Activated CD4-positive, alpha-beta T cell treated with anti-CD3 and anti-CD28 coated beads for 36 hours (primary cell): Measurements from ENCODE around the gene KIT. TPM values are rescaled to one million over a fixed set of nuclear protein-coding genes. Genes with fewer than 3 reads are reported as not detected.
"Not testable (repeated sequence)": the region's sequence is repeated elsewhere in the genome, so short reads cannot be mapped to it uniquely, and the experiment has no call there.

Experiments
- ATAC-seq: fragments of 200-7000 bp; cut with Tn5 transposase; one replicate; pipeline ENCODE4 v1.10.0; 2021; ENCODE audit warnings: mild to moderate bottlenecking, moderate library complexity
- CTCF ChIA-PET: fragments of 350-600 bp; sonication (Branson Sonifier 250); formaldehyde crosslinking; loops from one replicate; lab custom pipeline; 2021; ENCODE audit warnings: antibody characterized with exemption; lab: Charles Lee
- POLR2A ChIA-PET: fragments of 350-600 bp; sonication (Branson Sonifier 250); formaldehyde crosslinking; loops from one replicate; lab custom pipeline; 2021; ENCODE audit warnings: antibody characterized with exemption, inconsistent platforms; lab: Charles Lee
- DNase-seq: peaks from one replicate; pipeline ENCODE4 v3.0.0-alpha.2; 2020
- H3K27ac Mint-ChIP-seq: one replicate; pipeline ENCODE4 v1.8.0; 2021; ENCODE audit warnings: mixed read lengths
- H3K27me3 Mint-ChIP-seq: one replicate; pipeline ENCODE4 v1.8.0; 2021; ENCODE audit warnings: mixed read lengths
- H3K36me3 Mint-ChIP-seq: one replicate; pipeline ENCODE4 v1.8.0; 2021; ENCODE audit warnings: low read depth, mixed read lengths
- H3K4me1 Mint-ChIP-seq: one replicate; pipeline ENCODE4 v1.8.0; 2021; ENCODE audit warnings: mixed read lengths
- H3K4me3 Mint-ChIP-seq: one replicate; pipeline ENCODE4 v1.8.0; 2021; ENCODE audit warnings: mild to moderate bottlenecking, moderate library complexity, mixed read lengths
- H3K9me3 Mint-ChIP-seq: one replicate; pipeline ENCODE4 v1.8.0; 2021; ENCODE audit warnings: low read depth, mixed read lengths
- intact Hi-C, 2 experiments: fragments of 100-400 bp; cut with DNase I in 1 of 2; cut with micrococcal nuclease in 1 of 2; formaldehyde crosslinking; loops; one replicate each; pipeline versions ENCODE4 v1.14.2 to v1.15.1; 2022 to 2024; cut with DNase I, micrococcal nuclease
- total RNA-seq, 2 experiments: library from RNA; stranded (reverse); gene quantifications; one replicate each; pipeline ENCODE4 v1.2.3, GENCODE V29; 2021

The KIT gene
- total RNA-seq: not detected

DNA sequence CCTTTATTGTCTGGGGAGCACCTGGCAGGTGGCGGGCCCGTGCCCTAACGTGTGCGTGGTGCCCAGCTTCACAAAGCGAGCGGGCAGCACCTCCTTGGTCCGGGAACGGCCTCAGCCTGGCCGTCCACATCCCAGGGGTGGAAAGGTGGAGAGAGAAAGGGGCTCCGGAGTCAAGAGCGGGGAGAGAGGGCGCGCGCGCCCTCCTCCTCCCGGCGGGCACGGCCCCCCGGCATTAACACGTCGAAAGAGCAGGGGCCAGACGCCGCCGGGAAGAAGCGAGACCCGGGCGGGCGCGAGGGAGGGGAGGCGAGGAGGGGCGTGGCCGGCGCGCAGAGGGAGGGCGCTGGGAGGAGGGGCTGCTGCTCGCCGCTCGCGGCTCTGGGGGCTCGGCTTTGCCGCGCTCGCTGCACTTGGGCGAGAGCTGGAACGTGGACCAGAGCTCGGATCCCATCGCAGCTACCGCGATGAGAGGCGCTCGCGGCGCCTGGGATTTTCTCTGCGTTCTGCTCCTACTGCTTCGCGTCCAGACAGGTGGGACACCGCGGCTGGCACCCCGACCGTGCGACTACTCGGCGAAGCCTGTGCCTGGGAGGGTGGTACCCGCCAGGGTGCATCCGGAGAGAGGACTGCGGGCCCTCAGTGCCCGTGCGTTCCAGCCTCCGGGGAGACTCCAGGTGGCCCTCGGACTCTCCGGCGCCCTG lies at the start of gene KIT:
Gene KIT (plus strand): TSS at position 407 of the 701 bp plus-strand sequence. CDS start 58 bp downstream, at position 465.
- intact Hi-C loops: no loop called here
- no peak within 1 kb of the TSS for H3K27ac Mint-ChIP-seq
- POLR2A ChIA-PET: no interaction called here
- ATAC-seq (peak; percentile 41), DNase-seq (peak; percentile 27)
- H3K27me3 Mint-ChIP-seq: peaks cover 55% of the 10 kb centered on the region
- no peaks in the 10 kb centered on the region for H3K36me3 Mint-ChIP-seq
- peaks cover 9% of the 10 kb centered on the region for H3K4me1 Mint-ChIP-seq
- CTCF ChIA-PET: interaction anchor here (0.8 kb wide), 1 partner anchor 313 kb away, joined by 3 read pairs; no protein-coding TSS in a partner anchor
- H3K4me3 Mint-ChIP-seq: peak within 1 kb of the TSS; percentile 60
- no peaks in the 10 kb centered on the region for H3K9me3 Mint-ChIP-seq

DNA sequence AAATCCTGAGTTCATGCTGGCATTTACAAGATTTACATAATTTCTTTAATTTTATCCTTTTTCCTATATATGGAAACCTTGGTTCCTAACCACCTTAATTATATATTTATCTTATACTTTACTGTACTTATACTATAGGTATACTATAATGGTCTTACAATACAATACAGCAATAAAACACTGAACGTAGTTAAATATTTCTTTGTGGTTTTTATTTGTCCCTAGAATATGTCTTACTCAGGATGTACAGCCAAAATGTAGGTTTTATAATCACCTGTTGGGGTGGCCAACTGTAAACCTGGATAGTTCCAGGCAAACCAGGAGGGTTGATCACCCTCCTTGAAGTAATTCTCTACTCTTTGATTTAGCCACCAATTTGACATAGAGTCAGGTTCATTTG lies 48.4 kb upstream of the KIT start:
- DNase-seq: no peak
- H3K4me1 Mint-ChIP-seq: no peaks in the 10 kb centered on the region
- H3K9me3 Mint-ChIP-seq: no peaks in the 10 kb centered on the region
- H3K27me3 Mint-ChIP-seq: peaks cover 3% of the 10 kb centered on the region
- no peaks in the 10 kb centered on the region for H3K36me3 Mint-ChIP-seq
- no peak for ATAC-seq
- H3K4me3 Mint-ChIP-seq: no peak overlapping the region
- H3K27ac Mint-ChIP-seq: no peak overlapping the region
- ChIA-PET POLR2A (no interaction called here), CTCF (no interaction called here)
- intact Hi-C loops: no loop called here

- Mint-ChIP-seq H3K27me3 (no peaks in the 10 kb centered on the region), H3K4me3 (no peak overlapping the region), H3K27ac (no peak overlapping the region), H3K36me3 (no peaks in the 10 kb centered on the region), H3K4me1 (no peaks in the 10 kb centered on the region), H3K9me3 (no peaks in the 10 kb centered on the region)
- ChIA-PET CTCF (no interaction called here), POLR2A (no interaction called here)
- DNase-seq (no peak), ATAC-seq (no peak)
- intact Hi-C loops: no loop called here
Observed at GRCh38 chr4:54614149-54614548, 43.6 kb upstream of the KIT start.

- Mint-ChIP-seq H3K36me3 (no peaks in the 10 kb centered on the region), H3K27me3 (peaks cover 4% of the 10 kb centered on the region), H3K4me1 (no peaks in the 10 kb centered on the region), H3K9me3 (no peaks in the 10 kb centered on the region), H3K4me3 (no peak overlapping the region), H3K27ac (no peak overlapping the region)
- POLR2A ChIA-PET: no interaction called here
- CTCF ChIA-PET: no interaction called here
- intact Hi-C loops: no loop called here
- no peak for DNase-seq
- ATAC-seq: no peak
Observed at GRCh38 chr4:54620773-54621172, 37.0 kb upstream of the KIT start.

DNA sequence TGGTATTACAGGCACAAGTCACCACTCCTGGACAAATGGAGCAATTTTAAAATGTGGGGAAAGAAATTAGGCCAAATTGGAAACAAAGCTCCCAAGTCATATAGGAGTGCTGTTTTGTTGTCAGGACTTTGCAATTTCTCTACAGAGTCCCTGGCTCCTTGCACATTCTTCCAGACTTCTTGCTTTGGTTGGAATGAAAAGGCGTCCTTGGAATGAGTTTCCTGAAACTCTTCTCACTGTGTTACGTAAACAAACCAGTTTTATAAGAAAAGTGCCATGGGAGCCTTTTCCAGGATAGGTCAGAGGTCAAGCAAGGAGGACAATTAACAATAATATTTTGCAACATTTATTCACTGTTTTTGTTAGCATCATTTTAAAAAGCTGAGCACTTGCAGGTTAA lies 32.4 kb upstream of the KIT start:
- H3K9me3 Mint-ChIP-seq: no peaks in the 10 kb centered on the region
- no peak overlapping the region for H3K27ac Mint-ChIP-seq
- no peaks in the 10 kb centered on the region for H3K4me1 Mint-ChIP-seq
- CTCF ChIA-PET: no interaction called here
- DNase-seq (no peak), ATAC-seq (no peak)
- peaks cover 17% of the 10 kb centered on the region for H3K27me3 Mint-ChIP-seq
- no peaks in the 10 kb centered on the region for H3K36me3 Mint-ChIP-seq
- POLR2A ChIA-PET: no interaction called here
- intact Hi-C loops: no loop called here
- no peak overlapping the region for H3K4me3 Mint-ChIP-seq

GRCh38 chr4:54626113-54626512 lies 31.6 kb upstream of the KIT start:
- no peaks in the 10 kb centered on the region for H3K4me1 Mint-ChIP-seq
- POLR2A ChIA-PET: no interaction called here
- no peak overlapping the region for H3K27ac Mint-ChIP-seq
- no peak overlapping the region for H3K4me3 Mint-ChIP-seq
- no peaks in the 10 kb centered on the region for H3K36me3 Mint-ChIP-seq
- peaks cover 23% of the 10 kb centered on the region for H3K27me3 Mint-ChIP-seq
- no peaks in the 10 kb centered on the region for H3K9me3 Mint-ChIP-seq
- CTCF ChIA-PET: no interaction called here
- DNase-seq: no peak
- intact Hi-C loops: no loop called here
- ATAC-seq: no peak

- peaks cover 5% of the 10 kb centered on the region for H3K4me1 Mint-ChIP-seq
- H3K9me3 Mint-ChIP-seq: no peaks in the 10 kb centered on the region
- ATAC-seq (no peak), DNase-seq (no peak)
- intact Hi-C loops: no loop called here
- H3K36me3 Mint-ChIP-seq: no peaks in the 10 kb centered on the region
- no peak overlapping the region for H3K27ac Mint-ChIP-seq
- no peak overlapping the region for H3K4me3 Mint-ChIP-seq
- POLR2A ChIA-PET: no interaction called here
- CTCF ChIA-PET: no interaction called here
- peaks cover 22% of the 10 kb centered on the region for H3K27me3 Mint-ChIP-seq
Observed at GRCh38 chr4:54632537-54632936, 25.2 kb upstream of the KIT start.

DNA sequence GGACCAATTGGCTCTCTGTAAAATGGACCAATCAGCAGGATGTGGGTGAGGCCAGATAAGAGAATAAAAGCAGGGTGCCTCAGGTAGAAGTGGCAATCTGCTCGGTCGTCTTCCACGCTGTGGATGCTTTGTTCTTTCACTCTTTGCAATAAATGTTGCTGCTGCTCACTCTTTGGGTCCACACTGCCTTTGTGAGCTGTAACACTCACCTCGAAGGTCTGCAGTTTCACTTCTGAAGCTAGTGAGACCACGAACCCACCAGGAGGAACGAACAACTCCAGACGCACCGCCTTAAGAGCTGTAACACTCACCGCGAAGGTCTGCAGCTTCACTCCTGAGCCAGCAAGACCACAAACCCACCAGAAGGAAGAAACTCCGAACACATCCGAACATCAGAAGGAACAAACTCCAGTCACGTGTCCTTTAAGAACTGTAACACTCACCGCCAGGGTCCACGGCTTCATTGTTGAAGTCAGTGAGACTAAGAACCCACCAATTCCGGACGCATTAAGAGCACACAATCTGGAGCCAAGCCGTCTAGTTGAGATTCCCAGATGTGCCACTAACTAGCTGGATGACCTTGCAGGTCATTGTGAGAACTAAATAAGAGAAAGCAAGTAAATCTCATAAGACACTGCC lies 24.5 kb upstream of the KIT start:
- H3K4me3 Mint-ChIP-seq: peak overlapping the region; percentile 54
- H3K4me1 Mint-ChIP-seq, H3K9me3 Mint-ChIP-seq, H3K36me3 Mint-ChIP-seq, ATAC-seq, DNase-seq, POLR2A ChIA-PET, H3K27ac Mint-ChIP-seq, intact Hi-C loops, CTCF ChIA-PET: not testable (repeated sequence)
- H3K27me3 Mint-ChIP-seq: peaks cover 20% of the 10 kb centered on the region

DNA sequence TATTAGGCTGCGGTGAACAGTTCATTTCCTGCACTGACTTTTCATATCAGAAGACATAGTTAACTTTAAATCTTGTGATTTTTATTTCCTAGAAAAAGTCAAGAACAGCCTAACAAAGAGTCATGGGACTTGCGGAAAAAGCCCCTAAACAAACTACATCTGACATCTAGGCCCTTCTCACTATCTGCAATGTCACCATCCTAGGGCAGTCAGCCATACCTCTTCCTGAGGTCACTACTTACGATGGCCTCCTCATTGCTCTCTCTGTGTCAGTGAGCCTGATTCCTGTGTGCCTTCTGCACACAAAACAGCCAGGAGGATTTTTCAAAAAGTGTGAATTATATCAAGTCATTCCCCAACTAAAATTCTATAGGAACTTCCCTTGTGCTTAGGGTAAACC lies 22.4 kb upstream of the KIT start:
- ATAC-seq (no peak), DNase-seq (no peak)
- Mint-ChIP-seq H3K4me1 (peaks cover 5% of the 10 kb centered on the region), H3K4me3 (no peak overlapping the region), H3K36me3 (no peaks in the 10 kb centered on the region), H3K27me3 (peaks cover 12% of the 10 kb centered on the region), H3K9me3 (no peaks in the 10 kb centered on the region), H3K27ac (no peak overlapping the region)
- ChIA-PET CTCF (no interaction called here), POLR2A (no interaction called here)
- intact Hi-C loops: no loop called here

GRCh38 chr4:54637325-54637724 lies 20.4 kb upstream of the KIT start:
- peaks cover 5% of the 10 kb centered on the region for H3K4me1 Mint-ChIP-seq
- H3K36me3 Mint-ChIP-seq: no peaks in the 10 kb centered on the region
- ATAC-seq (no peak), DNase-seq (no peak)
- H3K4me3 Mint-ChIP-seq: no peak overlapping the region
- ChIA-PET CTCF (no interaction called here), POLR2A (no interaction called here)
- H3K27me3 Mint-ChIP-seq: peaks cover 4% of the 10 kb centered on the region
- H3K27ac Mint-ChIP-seq: no peak overlapping the region
- H3K9me3 Mint-ChIP-seq: no peaks in the 10 kb centered on the region
- intact Hi-C loops: no loop called here

- H3K27ac Mint-ChIP-seq, H3K36me3 Mint-ChIP-seq, H3K4me1 Mint-ChIP-seq, H3K27me3 Mint-ChIP-seq, ATAC-seq, intact Hi-C loops, H3K4me3 Mint-ChIP-seq, H3K9me3 Mint-ChIP-seq, DNase-seq, POLR2A ChIA-PET: not testable (repeated sequence)
- CTCF ChIA-PET: interaction anchor here (0.6 to 1.4 kb wide), 2 partner anchors 16 to 18 kb away, joined by 3 read pairs; no protein-coding TSS in a partner anchor
Observed at GRCh38 chr4:54641101-54641500, 16.7 kb upstream of the KIT start.

- ATAC-seq: no peak
- CTCF ChIA-PET: no interaction called here
Observed at GRCh38 chr4:54643172-54643571, 14.6 kb upstream of the KIT start.

More at GRCh38 chr4:54643172-54643571, 14.6 kb upstream of the KIT start:
- intact Hi-C loops: no loop called here
- Mint-ChIP-seq H3K36me3 (no peaks in the 10 kb centered on the region), H3K9me3 (no peaks in the 10 kb centered on the region), H3K27me3 (no peaks in the 10 kb centered on the region), H3K4me3 (no peak overlapping the region), H3K4me1 (no peaks in the 10 kb centered on the region), H3K27ac (no peak overlapping the region)
- POLR2A ChIA-PET: no interaction called here
- DNase-seq: no peak
